ENCODE measurements around the gene CORO2B. TPM values are rescaled to one million over a fixed set of nuclear protein-coding genes. Genes with fewer than 3 reads are reported as not detected.

CORO2B gene
- total and polyA plus RNA-seq, 9 of the 15 experiments (the other 6 are each of a cell fraction or from before 2014, with no cell fraction given): not detected

DNA sequence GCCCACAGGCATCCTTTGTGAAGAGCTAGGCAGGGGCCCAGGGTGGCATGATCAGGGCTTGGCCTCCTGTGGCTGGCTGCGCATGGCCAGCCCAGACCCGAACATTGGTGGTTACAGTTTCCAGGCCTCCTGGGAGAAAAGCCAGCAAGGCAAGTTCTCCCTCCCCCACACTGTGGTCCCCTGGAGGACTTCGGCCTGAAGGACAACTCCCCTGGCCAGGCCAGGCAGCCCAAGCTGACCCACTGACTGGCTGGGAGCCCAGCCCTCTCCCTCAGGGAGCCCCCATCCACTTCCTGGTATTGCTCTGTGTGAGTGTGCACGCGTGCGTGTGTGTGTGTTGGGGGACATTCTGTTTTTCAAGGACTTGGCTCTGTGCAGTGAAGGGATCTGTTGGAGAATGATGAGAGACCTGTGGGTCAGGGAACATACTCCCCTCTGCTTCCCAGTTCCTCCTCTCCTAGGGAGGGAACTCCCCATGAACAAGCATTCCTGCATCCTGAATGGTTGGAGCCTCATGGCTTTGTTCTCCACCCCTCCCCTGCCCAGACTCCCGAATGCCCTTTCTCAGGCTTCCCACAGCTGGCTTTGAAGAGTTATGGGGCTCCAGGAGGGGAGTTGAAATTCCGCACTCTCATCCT, 29.5 kb downstream of the CORO2B start (continued):
- TF ChIP-seq, protein P1, sequence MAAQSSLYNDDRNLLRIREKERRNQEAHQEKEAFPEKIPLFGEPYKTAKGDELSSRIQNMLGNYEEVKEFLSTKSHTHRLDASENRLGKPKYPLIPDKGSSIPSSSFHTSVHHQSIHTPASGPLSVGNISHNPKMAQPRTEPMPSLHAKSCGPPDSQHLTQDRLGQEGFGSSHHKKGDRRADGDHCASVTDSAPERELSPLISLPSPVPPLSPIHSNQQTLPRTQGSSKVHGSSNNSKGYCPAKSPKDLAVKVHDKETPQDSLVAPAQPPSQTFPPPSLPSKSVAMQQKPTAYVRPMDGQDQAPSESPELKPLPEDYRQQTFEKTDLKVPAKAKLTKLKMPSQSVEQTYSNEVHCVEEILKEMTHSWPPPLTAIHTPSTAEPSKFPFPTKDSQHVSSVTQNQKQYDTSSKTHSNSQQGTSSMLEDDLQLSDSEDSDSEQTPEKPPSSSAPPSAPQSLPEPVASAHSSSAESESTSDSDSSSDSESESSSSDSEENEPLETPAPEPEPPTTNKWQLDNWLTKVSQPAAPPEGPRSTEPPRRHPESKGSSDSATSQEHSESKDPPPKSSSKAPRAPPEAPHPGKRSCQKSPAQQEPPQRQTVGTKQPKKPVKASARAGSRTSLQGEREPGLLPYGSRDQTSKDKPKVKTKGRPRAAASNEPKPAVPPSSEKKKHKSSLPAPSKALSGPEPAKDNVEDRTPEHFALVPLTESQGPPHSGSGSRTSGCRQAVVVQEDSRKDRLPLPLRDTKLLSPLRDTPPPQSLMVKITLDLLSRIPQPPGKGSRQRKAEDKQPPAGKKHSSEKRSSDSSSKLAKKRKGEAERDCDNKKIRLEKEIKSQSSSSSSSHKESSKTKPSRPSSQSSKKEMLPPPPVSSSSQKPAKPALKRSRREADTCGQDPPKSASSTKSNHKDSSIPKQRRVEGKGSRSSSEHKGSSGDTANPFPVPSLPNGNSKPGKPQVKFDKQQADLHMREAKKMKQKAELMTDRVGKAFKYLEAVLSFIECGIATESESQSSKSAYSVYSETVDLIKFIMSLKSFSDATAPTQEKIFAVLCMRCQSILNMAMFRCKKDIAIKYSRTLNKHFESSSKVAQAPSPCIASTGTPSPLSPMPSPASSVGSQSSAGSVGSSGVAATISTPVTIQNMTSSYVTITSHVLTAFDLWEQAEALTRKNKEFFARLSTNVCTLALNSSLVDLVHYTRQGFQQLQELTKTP (IDR thresholded peaks at IDR 0.05; ENCODE audit: low read depth in 1 of 2, partially characterized antibody in 2 of 2): no peak
- TF ChIP-seq NONO (IDR thresholded peaks at IDR 0.05; ENCODE audit: low read depth in 2 of 2, low read length in 1 of 2): no peak
- no peak for TF ChIP-seq PHB2 (IDR thresholded peaks at IDR 0.05; ENCODE audit: low read depth)
- no peak for TF ChIP-seq RBFOX2 (IDR thresholded peaks at IDR 0.05; ENCODE audit: low read depth, low read length)
- TF ChIP-seq, protein P2, sequence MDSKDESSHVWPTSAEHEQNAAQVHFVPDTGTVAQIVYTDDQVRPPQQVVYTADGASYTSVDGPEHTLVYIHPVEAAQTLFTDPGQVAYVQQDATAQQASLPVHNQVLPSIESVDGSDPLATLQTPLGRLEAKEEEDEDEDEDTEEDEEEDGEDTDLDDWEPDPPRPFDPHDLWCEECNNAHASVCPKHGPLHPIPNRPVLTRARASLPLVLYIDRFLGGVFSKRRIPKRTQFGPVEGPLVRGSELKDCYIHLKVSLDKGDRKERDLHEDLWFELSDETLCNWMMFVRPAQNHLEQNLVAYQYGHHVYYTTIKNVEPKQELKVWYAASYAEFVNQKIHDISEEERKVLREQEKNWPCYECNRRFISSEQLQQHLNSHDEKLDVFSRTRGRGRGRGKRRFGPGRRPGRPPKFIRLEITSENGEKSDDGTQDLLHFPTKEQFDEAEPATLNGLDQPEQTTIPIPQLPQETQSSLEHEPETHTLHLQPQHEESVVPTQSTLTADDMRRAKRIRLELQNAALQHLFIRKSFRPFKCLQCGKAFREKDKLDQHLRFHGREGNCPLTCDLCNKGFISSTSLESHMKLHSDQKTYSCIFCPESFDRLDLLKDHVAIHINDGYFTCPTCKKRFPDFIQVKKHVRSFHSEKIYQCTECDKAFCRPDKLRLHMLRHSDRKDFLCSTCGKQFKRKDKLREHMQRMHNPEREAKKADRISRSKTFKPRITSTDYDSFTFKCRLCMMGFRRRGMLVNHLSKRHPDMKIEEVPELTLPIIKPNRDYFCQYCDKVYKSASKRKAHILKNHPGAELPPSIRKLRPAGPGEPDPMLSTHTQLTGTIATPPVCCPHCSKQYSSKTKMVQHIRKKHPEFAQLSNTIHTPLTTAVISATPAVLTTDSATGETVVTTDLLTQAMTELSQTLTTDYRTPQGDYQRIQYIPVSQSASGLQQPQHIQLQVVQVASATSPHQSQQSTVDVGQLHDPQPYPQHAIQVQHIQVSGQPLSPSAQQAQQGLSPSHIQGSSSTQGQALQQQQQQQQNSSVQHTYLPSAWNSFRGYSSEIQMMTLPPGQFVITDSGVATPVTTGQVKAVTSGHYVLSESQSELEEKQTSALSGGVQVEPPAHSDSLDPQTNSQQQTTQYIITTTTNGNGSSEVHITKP (IDR thresholded peaks at IDR 0.05; ENCODE audit: partially characterized antibody): no peak
- TF ChIP-seq ETV1 (tag; conservative IDR thresholded peaks at IDR 0.05; ENCODE audit: low read depth): no peak
- TF ChIP-seq FOXK2 (conservative IDR thresholded peaks at IDR 0.05 in 1 of 2, IDR thresholded peaks at IDR 0.05 in 1 of 2; ENCODE audit: low read depth in 2 of 2): no peak

Data from K562 (cell line).